Suppressor macrophage treated with lipopolysaccharide for 4 hours (primary cell): ENCODE measurements around the gene CADPS.

ENCODE experiments used
- DNase-seq: peaks from one replicate; pipeline ENCODE4 v3.0.0-alpha.2; 2020

CADPS gene

DNA sequence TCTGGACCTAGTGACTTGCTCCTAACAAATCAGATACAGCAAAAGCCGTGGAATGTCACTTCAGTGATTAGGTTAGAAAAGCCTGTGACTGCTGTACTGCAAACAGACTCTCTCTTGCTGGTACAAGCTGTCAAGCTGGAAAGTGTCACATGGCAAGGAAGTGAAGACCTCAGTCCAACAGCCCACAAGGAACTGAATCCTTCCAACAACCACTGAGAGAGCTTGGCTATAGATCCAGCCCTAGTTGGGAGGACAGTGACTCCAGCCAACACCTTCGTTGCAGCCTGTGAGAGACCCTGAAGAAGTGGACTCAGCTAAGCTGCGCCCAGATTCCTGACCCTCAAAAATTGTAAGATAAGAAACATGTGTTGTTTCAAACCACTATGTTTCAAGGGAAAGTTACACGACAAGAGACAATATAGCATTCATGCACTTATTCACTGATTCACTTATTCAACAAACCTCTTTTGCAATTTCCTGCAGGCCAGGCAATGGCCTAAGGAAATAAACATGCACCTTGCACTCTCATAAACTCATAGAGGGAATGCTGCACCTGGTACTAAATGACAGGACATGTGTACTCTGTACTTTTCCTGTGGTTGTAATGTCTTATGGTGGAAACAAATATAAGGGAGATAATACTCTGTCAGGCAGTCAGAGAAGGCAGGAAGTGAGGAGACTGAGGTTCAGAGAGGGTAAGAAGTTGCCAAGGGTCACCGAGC, 142.9 kb downstream of the CADPS start:
- DNase-seq = no peak

DNA sequence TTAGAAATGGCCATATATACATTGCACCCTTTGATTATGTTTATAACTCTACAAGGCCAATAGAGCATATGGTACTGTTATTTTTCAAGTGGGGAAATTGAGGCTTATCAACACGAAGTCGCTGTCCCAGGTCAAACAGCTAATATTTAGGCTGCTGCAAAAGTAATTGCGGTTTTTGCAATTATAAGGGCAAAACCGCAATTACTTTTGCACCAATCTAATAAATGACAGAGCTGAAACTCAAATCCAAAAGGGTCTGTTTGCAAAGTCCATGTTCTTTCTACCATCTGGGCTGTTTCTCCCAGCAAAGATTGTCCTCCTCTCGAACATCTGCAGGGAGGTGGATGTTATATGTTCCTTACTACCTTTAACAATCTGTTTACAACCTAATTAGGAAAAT, 147.2 kb downstream of the CADPS start:
- DNase-seq = no peak

DNA sequence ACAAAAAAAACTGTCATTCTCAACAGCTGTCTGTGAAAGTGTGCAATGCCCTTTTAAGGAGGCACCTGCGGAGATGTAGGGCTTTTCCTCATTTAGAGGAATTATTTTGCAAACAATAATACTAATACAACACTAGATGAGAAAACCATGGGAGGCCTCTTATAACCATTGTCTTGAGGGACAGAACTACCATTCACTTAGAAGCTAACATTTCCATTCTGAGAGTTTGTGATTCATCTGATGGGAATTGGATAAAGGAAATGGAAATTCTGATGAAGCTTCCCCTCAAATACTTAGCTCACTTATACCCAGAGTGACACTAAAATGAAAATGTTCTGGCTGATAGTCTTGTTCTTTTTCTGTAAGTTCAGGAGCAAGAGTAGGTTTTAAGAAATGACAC, 147.7 kb downstream of the CADPS start:
- no peak for DNase-seq

DNA sequence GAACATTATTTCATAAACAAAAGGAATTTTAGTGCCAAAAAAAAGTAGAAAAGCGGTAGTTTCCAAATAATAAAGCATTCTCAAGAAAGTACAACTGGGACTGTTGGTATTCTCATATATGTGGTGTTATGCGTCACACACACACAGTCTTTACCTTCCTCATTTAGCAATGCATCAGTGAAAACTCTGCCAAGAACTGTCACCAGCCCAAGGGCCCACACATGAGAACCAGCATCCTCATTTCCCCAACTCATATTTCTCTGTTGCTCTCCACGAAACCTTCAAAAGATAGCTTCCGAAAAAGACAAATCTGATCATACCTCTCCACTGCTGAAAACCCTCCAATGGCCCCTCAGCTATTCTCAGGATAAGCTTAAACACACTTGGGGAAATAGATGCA, 150.7 kb downstream of the CADPS start:
- no peak for DNase-seq

DNA sequence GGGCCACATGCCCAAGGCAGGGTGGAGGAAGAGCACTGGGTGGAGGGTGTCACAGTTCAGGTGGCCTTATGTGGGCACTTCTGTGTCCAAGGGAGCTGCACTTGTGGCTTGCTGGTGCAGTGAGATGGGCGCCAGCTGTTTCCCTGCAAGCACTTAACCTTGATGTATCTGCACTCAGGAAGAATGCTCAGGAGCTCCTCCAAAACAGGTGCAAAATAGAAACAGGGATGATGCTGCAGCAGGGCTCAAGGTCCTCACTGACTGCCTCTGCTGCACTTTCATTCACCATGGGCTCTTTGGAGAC, 151.3 kb downstream of the CADPS start:
- DNase-seq = no peak

DNA sequence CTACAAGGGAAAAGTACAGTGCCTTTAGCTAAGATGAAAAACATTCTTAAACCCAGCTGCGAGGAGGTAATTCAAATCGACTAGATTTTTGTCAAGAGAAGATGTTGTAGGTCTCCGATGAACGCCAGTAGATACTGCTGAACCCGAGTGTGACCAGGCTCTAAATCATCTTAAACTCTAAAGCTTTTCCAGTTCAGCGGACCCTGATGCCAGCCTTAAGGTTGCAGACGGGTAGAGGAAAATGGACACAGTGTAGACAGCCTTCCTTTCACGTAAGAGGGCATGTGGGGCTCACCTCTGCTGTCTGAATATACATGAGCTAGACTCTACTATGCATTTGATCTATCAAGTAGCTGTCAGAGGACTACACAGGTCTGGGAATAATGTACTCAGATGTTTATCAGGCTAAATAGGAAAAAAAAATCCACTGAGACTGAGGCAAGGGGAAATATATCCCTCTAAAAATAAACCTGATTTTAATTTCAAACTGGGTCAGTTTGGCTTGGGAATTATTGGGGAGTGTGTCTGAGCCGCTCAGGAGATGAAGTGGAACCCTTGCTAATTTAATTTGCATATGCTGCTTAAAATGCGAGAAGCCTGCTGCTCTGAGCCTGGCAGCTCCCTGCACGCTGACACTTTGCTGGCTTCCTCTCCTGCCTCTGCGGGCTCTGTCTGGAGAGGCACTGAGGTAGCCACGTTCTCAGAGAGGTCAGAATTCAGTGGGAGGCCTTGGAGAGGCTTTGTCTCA, 151.9 kb downstream of the CADPS start:
- DNase-seq = no peak

DNA sequence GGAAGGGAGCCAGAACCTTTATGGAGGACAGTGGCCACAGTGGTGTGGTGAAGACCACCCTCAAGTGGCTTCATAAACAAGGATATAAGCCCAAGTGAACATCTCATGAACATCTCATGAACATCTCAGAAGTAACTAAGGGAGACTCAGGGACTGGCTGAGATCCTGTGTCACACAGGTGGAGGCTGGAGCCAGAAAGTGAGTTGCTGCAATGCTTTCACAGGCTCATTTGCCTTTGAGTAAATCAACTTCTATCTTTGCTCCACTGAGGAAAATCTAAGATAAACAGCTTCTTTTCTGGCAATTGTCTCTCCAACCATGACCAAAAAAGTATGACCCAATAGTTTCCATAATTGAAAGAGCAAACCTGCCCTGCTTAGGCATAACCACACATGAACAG, 152.9 kb downstream of the CADPS start:
- DNase-seq = no peak

DNA sequence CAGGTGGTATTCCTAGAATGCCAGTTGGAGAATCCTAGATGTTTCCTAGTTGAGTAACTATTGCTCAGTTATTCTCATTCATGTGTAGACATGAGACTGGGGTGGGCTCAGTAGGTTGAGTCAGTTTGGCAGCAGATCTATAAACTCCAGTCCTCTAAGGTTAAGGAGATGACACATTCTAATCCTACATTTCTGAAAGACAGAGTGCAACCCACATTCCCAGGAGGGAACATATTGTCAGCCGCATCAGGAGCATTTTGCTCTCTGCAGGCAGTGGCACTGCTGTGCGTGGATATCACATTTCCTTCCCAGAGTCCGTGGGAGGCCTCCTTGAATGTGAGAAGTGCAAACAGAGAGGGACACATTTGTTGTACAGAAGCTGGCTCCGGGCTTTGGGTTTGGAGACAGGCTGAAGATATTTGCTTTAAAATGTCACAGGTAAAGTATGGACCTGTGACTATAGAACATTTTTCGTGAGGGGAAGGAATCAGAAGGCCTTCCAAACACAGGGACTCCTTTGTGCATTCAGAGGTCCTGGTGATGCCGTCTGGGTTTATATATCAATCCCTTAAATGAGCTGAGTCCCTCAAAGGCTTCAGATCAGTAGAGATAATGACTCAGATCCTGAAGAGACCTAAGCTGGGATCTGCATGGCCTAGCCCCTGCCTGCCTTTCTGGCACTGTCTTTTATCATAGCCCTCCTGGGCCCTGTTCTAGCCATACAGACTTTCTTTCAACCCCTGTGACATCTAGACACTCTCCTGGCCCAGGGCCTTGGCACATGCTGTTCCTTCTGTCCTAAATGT, 156.5 kb downstream of the CADPS start:
- DNase-seq = no peak

DNA sequence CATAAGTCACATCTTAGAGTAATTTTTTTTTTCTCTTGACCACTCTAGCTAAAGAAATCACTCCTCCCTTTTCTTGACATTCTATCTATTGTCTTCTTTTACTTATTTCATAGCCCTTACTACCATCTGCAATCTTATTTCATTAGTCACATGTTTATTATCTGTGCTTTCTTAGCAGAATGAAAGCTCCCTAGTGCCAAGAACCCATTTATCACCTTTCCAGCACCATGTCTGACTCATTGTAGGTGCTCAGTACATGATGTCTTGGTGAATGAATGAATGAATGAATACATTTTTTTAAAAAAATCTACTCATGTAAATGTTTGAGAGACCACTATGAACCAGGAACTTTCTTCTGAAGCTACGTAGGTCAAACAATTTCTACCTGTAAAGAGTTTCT, 157.2 kb downstream of the CADPS start:
- DNase-seq = no peak

DNA sequence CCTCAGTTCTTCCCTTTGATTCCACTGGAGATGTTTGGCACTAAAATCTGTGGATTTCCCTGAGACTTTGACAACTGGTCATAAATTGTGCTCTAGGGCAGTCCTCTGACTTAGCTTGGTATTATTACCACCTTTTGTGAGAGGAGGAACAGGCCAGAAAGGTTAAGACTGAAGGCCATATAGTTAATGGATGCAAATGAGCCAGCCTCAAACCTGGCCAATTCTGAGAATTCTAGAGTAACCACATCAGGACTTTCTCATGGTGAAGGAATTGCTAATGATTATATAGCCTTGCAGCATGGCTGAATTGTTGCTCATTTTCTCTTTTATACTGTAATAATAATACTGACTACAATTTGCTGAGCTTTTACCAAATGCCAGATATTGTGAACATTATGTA, 162.5 kb downstream of the CADPS start:
- no peak for DNase-seq

DNA sequence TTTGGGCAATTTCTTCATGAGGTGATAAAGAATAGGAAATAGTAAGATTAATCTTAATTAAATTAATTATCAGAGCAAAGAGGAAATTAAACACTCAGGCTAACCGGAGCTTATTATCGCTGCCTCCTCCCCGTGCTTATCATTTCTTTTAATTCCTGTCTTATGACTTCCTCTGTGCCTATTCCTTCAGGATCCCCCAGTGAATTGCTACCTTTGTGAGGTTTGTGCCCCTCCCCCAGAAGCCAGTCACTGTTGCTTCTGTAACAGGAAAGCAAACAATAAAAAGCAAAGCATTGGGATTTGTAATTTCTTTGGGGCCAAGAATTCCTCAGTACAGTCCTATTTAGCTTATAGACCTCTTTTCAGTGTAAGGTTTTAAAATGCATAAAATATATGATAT, 164.5 kb downstream of the CADPS start:
- DNase-seq = no peak

DNA sequence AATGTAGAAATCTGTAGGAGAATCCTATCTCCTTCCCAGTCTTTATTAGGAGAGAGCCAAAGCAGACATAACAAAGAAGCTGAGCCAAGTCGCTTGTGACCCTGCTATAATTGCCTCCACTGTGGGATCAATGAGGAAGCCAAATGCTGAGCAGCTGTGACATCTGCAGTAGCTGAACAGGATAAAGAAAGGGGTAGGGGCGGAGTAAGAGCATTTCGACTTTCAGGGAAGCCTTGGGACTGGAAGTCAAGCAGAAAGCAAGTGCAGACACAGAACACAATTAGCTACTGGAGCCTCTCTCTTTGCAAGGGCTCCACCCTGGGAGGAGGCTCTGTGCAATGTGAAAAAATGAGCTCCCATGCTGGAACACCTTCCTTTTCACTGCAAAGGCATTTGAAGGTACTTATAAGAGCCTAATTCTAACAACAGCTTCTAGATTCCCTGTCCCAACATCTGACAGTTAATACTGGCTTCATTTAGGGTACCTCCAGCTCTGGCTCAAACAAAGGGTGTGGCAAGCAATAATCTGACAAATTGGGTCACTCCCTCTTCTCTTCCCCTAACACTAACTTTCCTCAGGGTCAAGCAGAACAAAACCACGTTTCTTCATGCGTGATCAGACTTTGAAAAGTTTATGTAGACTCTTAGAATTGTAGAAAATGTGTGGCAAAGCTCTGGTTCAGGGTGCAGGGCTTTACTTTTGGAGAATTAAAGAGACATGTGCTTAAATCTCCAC, 166.4 kb downstream of the CADPS start:
- DNase-seq = no peak

DNA sequence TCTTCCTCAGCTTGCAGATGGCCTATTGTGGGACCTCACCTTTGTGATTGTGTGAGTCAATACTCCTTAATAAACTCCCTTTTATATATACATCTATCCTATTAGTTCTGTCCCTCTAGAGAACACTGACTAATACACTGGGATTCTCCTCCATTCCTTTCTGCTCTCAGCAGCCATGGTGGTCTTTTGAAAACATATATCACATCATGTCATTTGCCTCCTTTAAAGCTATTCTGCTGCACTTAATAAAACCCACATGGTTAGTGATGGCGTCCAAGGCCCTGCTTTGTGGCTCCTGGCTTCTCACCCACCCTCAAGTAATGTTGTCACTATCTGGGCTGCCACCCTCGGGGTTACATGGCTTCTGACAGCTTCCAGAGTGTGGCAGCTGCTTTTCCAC, 169.5 kb downstream of the CADPS start:
- DNase-seq = no peak

DNA sequence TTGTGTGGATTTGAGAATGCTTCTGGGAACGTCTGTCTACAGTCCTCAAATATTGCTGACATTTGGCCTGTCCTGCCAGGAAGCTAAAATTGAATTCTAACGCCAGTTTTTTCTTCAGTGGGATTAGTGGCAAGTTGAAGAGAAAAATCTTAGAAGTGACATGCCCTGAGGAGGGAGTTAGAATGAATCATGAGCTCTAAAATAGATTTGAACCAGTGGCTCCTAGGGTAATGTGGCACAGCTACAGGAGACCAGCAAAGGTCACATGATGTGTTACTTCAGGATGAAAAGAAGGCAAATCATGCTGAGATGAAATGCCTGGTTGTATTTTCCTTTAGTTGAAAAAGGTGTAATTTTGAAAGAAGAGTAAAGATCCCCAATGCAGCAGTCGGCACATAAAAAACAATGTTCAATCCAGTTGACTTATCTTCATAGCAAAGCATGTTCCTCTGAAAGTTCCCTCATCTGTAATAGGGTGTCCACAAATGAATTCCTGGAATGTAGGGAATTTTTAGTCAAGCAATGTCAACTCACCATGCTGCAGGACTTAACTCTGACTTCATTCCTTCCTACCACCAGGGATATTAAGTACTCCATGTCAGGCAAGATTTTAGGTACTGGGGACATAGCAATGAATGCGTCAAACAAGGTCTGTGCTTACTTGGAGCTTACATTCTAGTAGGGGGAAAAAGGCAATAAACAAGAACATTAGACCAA, 171.6 kb downstream of the CADPS start:
- DNase-seq = no peak

DNA sequence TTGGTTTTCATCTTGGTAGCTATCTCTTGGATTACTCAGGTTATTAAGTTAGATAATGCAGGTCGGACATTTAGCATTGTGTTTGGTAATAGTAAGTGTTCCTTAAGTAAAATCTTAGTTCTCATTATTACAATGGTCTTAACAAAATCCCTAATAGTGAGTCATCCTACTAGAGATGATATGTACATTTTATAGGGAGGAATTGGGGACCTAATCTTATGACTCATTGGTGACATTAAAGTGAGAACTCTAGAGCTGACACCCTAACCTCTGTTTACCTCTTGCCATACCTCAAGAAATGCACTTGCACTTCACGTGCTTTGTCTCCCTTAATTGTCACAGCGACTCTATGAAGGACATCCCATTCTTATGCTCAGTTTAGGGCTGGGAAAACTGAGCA, 174.9 kb downstream of the CADPS start:
- no peak for DNase-seq

DNA sequence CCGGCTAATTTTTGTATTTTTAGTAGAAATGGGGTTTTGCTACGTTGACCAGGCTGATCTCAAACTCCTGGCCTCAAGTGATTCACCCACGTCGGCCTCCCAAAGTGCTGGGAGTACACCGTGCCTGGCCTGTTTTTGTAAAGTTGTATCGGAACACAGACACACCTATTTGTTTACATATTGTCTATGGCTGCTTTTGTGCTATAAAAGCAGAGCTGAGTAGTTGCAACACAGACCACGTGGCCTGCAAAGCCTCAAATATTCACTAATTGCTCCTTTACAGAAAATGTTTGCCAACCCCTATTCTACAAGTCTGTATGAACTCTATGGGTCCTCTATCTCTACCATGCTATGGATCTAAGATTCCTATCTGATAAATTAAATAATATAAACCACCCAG, 175.5 kb downstream of the CADPS start:
- DNase-seq = no peak

DNA sequence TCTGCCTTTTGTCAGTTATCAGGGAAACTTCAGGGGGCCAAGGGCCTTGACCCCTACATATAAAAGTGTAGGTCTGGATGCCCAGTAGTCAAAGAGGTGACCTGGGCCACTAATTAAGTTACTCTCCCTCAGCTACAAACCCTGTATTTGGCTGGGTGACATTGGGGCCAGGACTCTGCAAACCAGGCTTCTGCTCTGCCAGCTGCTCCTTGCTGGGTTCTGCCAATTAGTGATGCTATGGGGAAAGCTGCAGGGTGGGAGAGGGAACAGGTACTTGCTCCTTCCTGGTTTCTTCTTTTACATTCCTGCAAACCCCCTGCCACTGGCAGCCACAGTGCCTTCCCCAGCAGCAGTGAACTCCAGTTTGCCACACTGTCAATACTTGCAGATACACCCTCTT, 179.2 kb downstream of the CADPS start:
- DNase-seq = no peak

DNA sequence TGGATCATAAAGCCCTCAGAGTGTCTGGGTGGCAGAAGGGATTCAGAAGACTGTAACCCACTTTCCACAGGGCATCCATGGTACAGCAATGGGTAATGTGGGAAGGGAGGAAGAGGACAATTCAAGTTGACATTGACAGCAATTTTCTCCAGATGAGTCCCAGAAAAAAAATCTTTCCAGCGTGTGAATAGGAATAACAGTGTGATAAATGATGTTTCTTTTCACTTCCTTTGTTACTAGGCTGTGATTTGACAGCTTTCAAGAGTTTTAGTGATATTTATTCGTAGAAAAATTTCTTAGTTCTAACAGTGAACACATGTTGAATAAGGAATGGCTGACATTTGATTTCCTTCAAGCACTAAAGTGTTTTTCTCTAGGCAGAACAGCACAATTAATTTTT, 186.4 kb downstream of the CADPS start:
- no peak for DNase-seq

DNA sequence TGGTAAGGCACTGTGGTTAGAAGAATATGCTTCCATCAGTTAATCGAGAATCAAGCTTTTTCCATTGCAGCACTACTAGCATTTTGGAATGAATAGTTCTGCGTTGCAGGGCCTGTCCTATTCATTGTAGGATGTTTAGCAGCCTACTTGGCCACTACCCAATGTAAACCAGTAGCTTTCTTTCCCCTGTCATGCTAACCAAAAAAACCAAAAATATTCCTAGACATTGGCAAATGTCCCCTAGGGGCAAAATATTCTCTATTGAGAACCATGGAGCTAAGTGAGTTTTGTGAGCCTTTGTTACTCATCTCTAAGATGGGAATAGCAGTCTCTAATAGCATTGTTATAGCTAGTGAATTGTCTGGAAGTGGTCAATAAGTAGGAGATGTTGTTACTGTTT, 187.2 kb downstream of the CADPS start:
- DNase-seq = no peak

DNA sequence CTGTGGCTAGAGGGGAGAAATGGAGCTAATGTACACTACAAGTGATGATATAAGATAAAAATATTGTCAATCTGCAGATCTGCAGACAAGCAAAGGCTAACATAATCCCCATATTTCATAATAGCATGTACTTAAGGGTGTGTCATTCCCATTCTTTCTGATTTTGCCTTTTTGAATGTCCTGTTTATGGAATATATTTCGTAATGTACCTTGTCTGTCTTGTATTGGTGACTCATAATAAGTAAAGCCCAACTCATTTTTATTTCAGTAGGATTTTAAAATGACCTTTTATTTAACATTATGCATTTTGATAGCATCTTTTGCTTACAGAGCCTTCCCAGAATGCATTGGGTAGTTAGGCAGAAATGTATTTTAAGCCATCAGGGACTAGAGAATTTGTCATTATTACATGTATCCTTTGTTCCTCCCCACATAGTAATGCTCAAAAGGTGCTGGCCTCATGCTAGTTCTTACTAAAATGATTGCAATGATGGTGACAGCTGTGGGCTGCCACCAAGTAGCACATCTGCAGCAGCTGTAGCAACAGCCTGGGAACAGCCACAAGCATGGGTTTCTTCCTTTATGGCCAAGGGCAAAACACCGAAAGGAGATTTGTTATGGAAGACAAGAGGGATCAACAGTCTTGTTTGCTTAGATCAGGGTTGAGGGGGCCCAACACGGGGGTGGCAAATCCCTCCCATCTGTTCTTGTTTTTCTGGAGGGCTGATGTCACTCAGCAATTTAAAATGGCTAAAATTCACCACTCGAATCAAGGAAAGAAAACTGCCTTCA, 188.5 kb downstream of the CADPS start:
- DNase-seq = no peak

DNA sequence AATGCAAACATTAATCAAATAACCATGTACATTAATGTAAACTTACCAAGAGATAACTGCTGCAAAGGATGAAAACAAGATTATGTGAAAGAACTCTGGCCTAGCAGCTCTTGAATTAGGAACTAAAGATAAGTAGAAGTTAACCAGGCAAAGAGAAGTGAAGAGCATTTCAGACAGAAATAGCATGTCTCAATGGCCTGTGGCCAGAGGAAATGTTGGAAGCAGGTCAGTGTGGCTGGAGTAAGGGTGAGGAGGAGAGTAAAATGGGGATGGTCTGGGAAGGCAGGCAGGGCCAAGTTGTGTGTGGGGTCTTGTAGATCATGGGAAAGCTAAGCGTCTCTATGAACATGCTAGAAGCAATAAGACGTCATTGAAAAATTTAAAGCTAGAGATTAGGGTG, 192.4 kb downstream of the CADPS start:
- no peak for DNase-seq

DNA sequence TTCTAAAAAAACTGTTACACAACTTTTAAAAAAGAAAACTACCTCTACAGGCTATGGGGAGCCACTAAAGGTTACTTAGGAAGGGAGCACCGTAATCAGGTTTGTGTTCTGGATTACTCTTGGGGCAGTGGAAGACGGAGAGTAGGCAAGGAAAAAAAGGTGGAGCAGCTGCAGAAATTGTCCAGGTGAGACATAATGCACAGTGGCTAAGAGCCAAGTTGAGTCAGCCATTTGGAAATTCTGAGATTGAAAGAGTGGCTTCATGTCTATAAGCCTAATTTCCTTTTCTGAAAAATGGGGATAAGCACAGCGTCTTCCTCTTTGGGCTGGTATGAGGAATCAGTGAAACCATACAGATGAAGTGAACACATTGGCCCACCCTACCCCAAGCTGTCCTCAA, 195.2 kb downstream of the CADPS start:
- DNase-seq = no peak
